ENCODE measurements around the gene ALPK3. TPM values are rescaled to one million over a fixed set of nuclear protein-coding genes. Genes with fewer than 3 reads are reported as not detected.
A peak's percentile ranks its signal among the peaks of the same experiment; 100 is the strongest.

Gene ALPK3
- polyA plus RNA-seq, 4 donors, result 0.22 to 8.0 (median 0.93) TPM

DNA sequence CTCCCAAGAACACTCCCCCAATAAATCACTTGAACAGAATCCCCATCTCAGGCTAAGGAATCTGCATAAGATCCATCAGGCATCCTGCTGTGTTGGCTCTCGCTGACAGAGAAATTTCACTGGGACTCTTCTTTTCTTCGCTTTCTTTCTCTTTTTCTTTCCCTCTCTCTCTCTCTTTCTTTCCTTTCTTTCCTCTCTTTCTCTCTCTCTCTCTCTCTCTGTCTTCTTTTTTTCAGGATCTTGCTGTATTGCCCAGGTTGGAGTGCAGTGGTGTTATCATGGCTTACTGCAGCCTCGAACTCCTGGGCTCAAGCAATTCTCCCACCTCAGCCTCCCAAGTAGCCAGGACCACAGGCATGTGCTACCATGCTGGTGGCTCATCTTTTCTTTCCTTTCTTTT, 62.9 kb downstream of the ALPK3 start:
- FAIRE-seq, result no peak
- WGBS, 3 donors, result 84 to 93% (median 90%) methylated on average over 3 of the region's 3 CpGs
- Histone ChIP-seq H3K27me3 (ENCODE audit: control insufficient read depth in 3 of 3, insufficient read depth in 3 of 3, low read length in 3 of 3) (peaks cover 0 to 2% (median 0%) of the 10 kb centered on the region in 3 donors), H3K9me3 (ENCODE audit: control insufficient read depth in 2 of 2, insufficient read depth in 1 of 2, low read depth in 1 of 2, low read length in 1 of 2) (no peaks in the 10 kb centered on the region), H3K4me1 (ENCODE audit: control insufficient read depth in 3 of 3, insufficient read depth in 2 of 3, low read depth in 1 of 3, low read length in 2 of 3) (peaks cover 0 to 14% (median 4%) of the 10 kb centered on the region in 3 donors), H3K36me3 (ENCODE audit: control insufficient read depth in 3 of 3, insufficient read depth in 2 of 3, low read depth in 1 of 3, low read length in 3 of 3) (no peaks in the 10 kb centered on the region), H3K4me3 (ENCODE audit: low read depth in 1 of 3, low read length in 3 of 3) (no peak overlapping the region), H3K27ac (ENCODE audit: low read depth in 1 of 3, low read length in 2 of 3) (no peak overlapping the region)
- no peak for DNase-seq

DNA sequence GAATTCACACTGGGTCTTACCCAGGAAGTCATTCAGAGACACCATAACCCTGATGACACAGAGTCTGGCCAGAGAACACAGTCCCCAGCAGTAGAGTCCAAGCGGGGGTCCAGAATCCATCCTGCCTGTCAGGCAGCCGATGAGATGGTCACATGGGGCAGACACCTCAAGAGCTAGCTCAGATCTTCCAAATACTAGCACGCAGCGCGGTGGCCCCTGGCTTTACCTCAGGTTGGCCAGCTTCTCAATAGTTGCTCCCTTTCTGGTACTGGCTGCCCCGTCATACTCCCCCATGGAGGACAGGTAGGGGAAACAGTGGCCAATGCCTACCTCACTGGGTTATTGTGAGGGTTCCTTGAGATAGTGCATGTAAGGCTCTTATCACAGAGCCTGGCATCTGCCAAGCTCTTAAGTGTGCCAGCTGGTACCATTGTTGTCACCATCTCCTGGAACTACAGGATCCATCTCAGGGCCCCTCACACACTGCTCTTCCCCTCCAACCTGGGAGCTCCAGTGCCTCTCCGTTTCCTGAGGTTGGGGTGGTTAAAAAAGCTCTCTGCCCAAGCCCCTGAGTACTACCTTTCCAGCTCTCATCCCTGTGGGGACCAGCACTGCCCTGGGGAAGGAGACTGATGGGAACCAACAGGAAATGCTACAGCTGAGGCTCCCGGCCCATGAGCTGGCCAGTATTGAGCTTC, 63.8 kb downstream of the ALPK3 start:
- no peak for FAIRE-seq
- WGBS, 3 donors, result 87 to 90% (median 89%) methylated on average over 8 of the region's 8 CpGs
- H3K4me1 ChIP-seq (ENCODE audit: control insufficient read depth in 3 of 3, insufficient read depth in 2 of 3, low read depth in 1 of 3, low read length in 2 of 3), result peaks cover 0 to 17% (median 4%) of the 10 kb centered on the region in 3 donors

DNA sequence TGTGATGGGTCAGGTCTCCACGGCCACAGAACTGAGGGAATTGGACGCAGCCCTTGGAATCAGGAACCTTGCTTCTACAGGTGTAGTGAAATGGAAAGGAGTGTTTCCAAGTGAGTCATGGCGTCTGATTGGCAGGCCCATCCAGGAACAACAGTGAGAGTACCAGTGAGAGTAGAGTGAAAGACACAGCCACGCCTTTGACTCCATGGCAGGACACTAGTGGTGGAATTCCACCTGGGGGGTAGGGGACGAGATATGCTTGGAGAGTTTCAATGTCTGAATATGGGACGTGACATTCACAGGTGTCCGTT, 64.3 kb downstream of the ALPK3 start:
- Histone ChIP-seq H3K36me3 (ENCODE audit: control insufficient read depth in 3 of 3, insufficient read depth in 2 of 3, low read depth in 1 of 3, low read length in 3 of 3) (no peaks in the 10 kb centered on the region), H3K4me1 (ENCODE audit: control insufficient read depth in 3 of 3, insufficient read depth in 2 of 3, low read depth in 1 of 3, low read length in 2 of 3) (peaks cover 0 to 22% (median 4%) of the 10 kb centered on the region in 3 donors), H3K27ac (ENCODE audit: low read depth in 1 of 3, low read length in 2 of 3) (no peak overlapping the region), H3K9me3 (ENCODE audit: control insufficient read depth in 2 of 2, insufficient read depth in 1 of 2, low read depth in 1 of 2, low read length in 1 of 2) (no peaks in the 10 kb centered on the region), H3K27me3 (ENCODE audit: control insufficient read depth in 3 of 3, insufficient read depth in 3 of 3, low read length in 3 of 3) (peaks cover 0 to 2% (median 0%) of the 10 kb centered on the region in 3 donors), H3K4me3 (ENCODE audit: low read depth in 1 of 3, low read length in 3 of 3) (no peak overlapping the region)
- WGBS, 3 donors, result 85 to 89% (median 87%) methylated on average over 7 of the region's 7 CpGs
- DNase-seq, result no peak
- FAIRE-seq, result no peak

More for the DNA sequence above, 63.8 kb downstream of the ALPK3 start:
- no peaks in the 10 kb centered on the region for H3K9me3 ChIP-seq (ENCODE audit: control insufficient read depth in 2 of 2, insufficient read depth in 1 of 2, low read depth in 1 of 2, low read length in 1 of 2)
- peaks cover 0 to 2% (median 0%) of the 10 kb centered on the region in 3 donors for H3K27me3 ChIP-seq (ENCODE audit: control insufficient read depth in 3 of 3, insufficient read depth in 3 of 3, low read length in 3 of 3)
- no peaks in the 10 kb centered on the region for H3K36me3 ChIP-seq (ENCODE audit: control insufficient read depth in 3 of 3, insufficient read depth in 2 of 3, low read depth in 1 of 3, low read length in 3 of 3)
- no peak overlapping the region for H3K4me3 ChIP-seq (ENCODE audit: low read depth in 1 of 3, low read length in 3 of 3)
- H3K27ac ChIP-seq (ENCODE audit: low read depth in 1 of 3, low read length in 2 of 3), result no peak overlapping the region
- no peak for DNase-seq

DNA sequence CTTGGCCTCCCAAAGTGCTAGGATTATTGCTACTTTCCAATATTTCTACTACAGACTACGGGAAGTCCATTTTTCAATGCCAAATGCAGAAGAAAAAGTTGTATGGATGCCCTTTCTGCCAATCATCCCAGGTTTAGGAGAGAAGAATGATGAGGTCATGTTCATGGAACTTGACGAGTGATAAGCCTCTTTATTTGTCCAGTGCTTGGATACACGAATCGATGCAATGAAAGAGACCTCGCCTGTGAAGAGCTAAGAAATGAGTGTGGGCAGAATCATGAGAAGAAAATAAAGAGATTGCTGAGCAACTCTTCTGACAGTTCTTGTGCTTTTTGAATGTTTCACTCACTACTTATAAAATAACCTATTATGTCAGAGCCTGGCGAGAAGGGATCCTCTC, 66.3 kb downstream of the ALPK3 start:
- peaks cover 0 to 31% (median 4%) of the 10 kb centered on the region in 3 donors for H3K4me1 ChIP-seq (ENCODE audit: control insufficient read depth in 3 of 3, insufficient read depth in 2 of 3, low read depth in 1 of 3, low read length in 2 of 3)
- H3K36me3 ChIP-seq (ENCODE audit: control insufficient read depth in 3 of 3, insufficient read depth in 2 of 3, low read depth in 1 of 3, low read length in 3 of 3), result peaks cover 0 to 5% (median 0%) of the 10 kb centered on the region in 3 donors
- H3K27ac ChIP-seq (ENCODE audit: low read depth in 1 of 3, low read length in 2 of 3), result peak overlapping the region in 2 of 3 donors; percentile 72 to 81
- peaks cover 0 to 2% (median 0%) of the 10 kb centered on the region in 3 donors for H3K27me3 ChIP-seq (ENCODE audit: control insufficient read depth in 3 of 3, insufficient read depth in 3 of 3, low read length in 3 of 3)
- no peak for FAIRE-seq
- 50 to 77% (median 52%) methylated on average over 6 of the region's 6 CpGs for WGBS, 3 donors
- DNase-seq, result peak in 1 of 2 donors; percentile 54
- no peaks in the 10 kb centered on the region for H3K9me3 ChIP-seq (ENCODE audit: control insufficient read depth in 2 of 2, insufficient read depth in 1 of 2, low read depth in 1 of 2, low read length in 1 of 2)
- H3K4me3 ChIP-seq (ENCODE audit: low read depth in 1 of 3, low read length in 3 of 3), result no peak overlapping the region

DNA sequence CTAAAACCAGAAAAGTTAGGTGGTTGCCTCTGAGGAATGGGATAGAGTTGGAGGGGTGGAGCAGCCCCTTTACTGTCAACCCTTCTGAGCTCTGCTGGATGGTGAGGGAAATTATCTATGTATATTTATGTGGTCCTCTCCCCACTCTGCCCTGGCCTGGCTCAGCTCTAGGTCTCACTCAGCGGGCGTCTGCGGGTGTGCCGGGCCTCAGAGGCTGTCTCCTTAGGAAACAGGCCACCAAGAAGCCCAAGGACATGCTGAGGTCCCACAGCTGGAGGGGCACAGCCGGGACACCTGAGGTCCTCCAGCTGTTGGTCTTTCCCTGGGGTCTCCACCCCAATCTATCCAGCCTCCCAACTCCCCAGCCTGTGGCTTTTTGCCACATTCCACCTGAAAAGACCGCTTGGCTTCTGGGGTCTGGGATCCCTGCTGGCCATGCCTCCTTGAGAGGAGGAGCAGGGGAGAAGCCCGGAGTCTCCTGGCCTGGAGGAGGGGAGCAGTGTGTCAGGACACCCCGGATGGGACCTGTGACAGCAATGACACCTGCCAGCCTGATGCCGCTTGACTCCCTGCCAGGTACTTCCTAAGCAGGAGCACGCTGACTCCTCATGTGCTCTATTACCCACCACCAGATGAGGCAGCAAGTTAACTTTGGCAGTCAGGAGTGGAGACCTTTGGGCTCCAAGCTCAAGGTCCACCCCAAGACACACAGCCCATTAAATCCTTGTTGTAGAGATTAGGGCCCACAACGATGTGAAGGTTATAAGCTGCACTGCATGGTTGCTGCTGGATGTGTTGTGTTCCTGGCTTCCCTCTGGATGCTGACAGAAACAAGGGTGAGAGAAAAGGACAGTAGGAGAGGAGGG, 67.0 kb downstream of the ALPK3 start, which contains the start of gene SLC28A1:
SLC28A1 (plus strand) TSS at position 747 of the 866 bp plus-strand sequence. CDS start 3,099 bp downstream, outside the sequence.
- 53 to 75% (median 55%) methylated on average over 11 of the region's 11 CpGs for WGBS, 3 donors
- FAIRE-seq (no peak), DNase-seq (peak; percentile 95 to 96)
- Histone ChIP-seq H3K27me3 (ENCODE audit: control insufficient read depth in 3 of 3, insufficient read depth in 3 of 3, low read length in 3 of 3) (peaks cover 0 to 2% (median 0%) of the 10 kb centered on the region in 3 donors), H3K4me3 (ENCODE audit: low read depth in 1 of 3, low read length in 3 of 3) (peak within 1 kb of the TSS in 1 of 3 donors; percentile 47), H3K27ac (ENCODE audit: low read depth in 1 of 3, low read length in 2 of 3) (peak within 1 kb of the TSS; percentile 22 to 93 (median 89)), H3K9me3 (ENCODE audit: control insufficient read depth in 2 of 2, insufficient read depth in 1 of 2, low read depth in 1 of 2, low read length in 1 of 2) (no peaks in the 10 kb centered on the region), H3K4me1 (ENCODE audit: control insufficient read depth in 3 of 3, insufficient read depth in 2 of 3, low read depth in 1 of 3, low read length in 2 of 3) (peaks cover 0 to 31% (median 4%) of the 10 kb centered on the region in 3 donors), H3K36me3 (ENCODE audit: control insufficient read depth in 3 of 3, insufficient read depth in 2 of 3, low read depth in 1 of 3, low read length in 3 of 3) (peaks cover 0 to 12% (median 0%) of the 10 kb centered on the region in 3 donors)

DNA sequence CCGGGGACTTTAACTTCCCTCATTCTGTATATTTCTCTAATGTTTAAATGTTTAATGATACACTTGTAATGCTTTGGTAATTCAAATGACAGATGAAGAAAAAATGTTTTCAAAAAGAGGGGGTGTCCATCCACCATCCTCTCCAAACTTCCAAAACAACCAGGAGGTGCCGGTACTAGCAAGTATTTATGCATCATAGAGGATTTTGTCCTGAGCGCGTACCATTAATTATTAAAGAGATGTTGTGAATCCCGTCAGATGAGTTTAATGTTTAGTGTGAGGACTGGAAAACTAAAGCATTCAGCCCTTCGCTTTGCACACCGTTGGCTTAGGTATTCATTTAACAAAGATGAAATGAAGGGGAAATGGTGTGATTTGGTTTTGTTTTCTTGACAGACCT, 68.6 kb downstream of the ALPK3 start:
- FAIRE-seq (no peak), DNase-seq (no peak)
- Histone ChIP-seq H3K9me3 (ENCODE audit: control insufficient read depth in 2 of 2, insufficient read depth in 1 of 2, low read depth in 1 of 2, low read length in 1 of 2) (peaks cover 0 to 4% of the 10 kb centered on the region in 2 donors), H3K27ac (ENCODE audit: low read depth in 1 of 3, low read length in 2 of 3) (peak overlapping the region in 2 of 3 donors; percentile 86 to 89), H3K27me3 (ENCODE audit: control insufficient read depth in 3 of 3, insufficient read depth in 3 of 3, low read length in 3 of 3) (peaks cover 0 to 2% (median 0%) of the 10 kb centered on the region in 3 donors), H3K4me3 (ENCODE audit: low read depth in 1 of 3, low read length in 3 of 3) (peak overlapping the region in 1 of 3 donors; percentile 12), H3K4me1 (ENCODE audit: control insufficient read depth in 3 of 3, insufficient read depth in 2 of 3, low read depth in 1 of 3, low read length in 2 of 3) (peaks cover 0 to 39% (median 4%) of the 10 kb centered on the region in 3 donors), H3K36me3 (ENCODE audit: control insufficient read depth in 3 of 3, insufficient read depth in 2 of 3, low read depth in 1 of 3, low read length in 3 of 3) (peaks cover 0 to 22% (median 0%) of the 10 kb centered on the region in 3 donors)
- WGBS, 3 donors, result 88 to 95% (median 89%) methylated on average over 7 of the region's 7 CpGs

DNA sequence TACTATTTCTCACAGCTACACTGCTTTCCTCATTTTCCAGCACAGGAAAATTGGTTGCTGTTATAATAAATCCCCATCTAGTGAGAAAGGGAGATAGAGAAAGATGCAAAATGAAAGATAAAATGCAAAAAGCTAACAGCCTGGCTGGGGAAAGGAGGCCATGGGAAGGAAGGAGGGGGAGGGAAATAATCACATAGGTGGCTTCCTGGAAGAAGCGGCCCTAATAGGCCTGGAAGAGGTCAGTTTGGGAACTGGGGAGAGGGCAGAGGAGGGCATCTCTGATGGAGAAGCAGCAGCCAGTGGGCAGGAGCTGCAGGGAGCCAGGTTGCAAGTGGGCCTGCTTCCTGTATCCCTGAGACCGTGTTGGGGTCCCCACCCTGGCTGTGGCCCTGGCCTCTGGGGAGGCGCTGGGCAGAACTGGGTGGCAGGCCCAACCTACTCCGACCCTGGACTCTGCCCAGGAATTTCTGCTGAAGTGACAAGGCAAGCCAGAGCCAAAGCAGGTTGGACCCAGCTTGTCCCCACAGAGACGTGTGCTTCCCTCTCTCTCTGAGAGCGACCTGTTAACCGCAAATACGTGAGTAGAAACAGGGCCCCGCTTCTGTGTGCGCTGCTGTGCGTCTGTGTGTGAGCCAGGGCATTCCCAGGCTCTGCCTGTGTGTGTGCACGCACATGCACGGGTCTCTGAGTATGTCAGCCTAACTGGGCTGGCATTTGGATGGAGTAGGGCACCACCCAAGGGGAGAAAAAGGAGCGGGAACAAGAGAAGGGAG, 69.2 kb downstream of the ALPK3 start:
- Histone ChIP-seq H3K27ac (ENCODE audit: low read depth in 1 of 3, low read length in 2 of 3) (peak overlapping the region in 2 of 3 donors; percentile 88 to 89), H3K4me3 (ENCODE audit: low read depth in 1 of 3, low read length in 3 of 3) (peak overlapping the region in 2 of 3 donors; percentile 44 to 60), H3K4me1 (ENCODE audit: control insufficient read depth in 3 of 3, insufficient read depth in 2 of 3, low read depth in 1 of 3, low read length in 2 of 3) (peaks cover 0 to 45% (median 4%) of the 10 kb centered on the region in 3 donors), H3K9me3 (ENCODE audit: control insufficient read depth in 2 of 2, insufficient read depth in 1 of 2, low read depth in 1 of 2, low read length in 1 of 2) (peaks cover 0 to 5% of the 10 kb centered on the region in 2 donors), H3K27me3 (ENCODE audit: control insufficient read depth in 3 of 3, insufficient read depth in 3 of 3, low read length in 3 of 3) (peaks cover 0 to 2% (median 0%) of the 10 kb centered on the region in 3 donors), H3K36me3 (ENCODE audit: control insufficient read depth in 3 of 3, insufficient read depth in 2 of 3, low read depth in 1 of 3, low read length in 3 of 3) (peaks cover 0 to 27% (median 0%) of the 10 kb centered on the region in 3 donors)
- DNase-seq (peak; percentile 84 to 91), FAIRE-seq (no peak)
- 38 to 80% (median 56%) methylated on average over 14 of the region's 14 CpGs for WGBS, 3 donors

Measured in small intestine (tissue), 7 donors.